Right lobe of liver (tissue), 6 donors: Measurements from ENCODE around the gene CDH4. TPM values are rescaled to one million over a fixed set of nuclear protein-coding genes. Genes with fewer than 3 reads are reported as not detected.

Source experiments
- ATAC-seq, 4 donors: fragments of 200-7000 bp; cut with Tn5 transposase; one replicate each; pipeline ENCODE4 v1.9.1; 2020; ENCODE audit warnings: mild to moderate bottlenecking in 4 of 4, moderate library complexity in 4 of 4
- DNase-seq, 3 donors: peaks; one replicate each; pipeline ENCODE4 v3.0.0-alpha.2; 2020
- H3K27ac ChIP-seq, 3 donors: fragments of 200-600 bp; one replicate each; pipeline ENCODE4 v1.8.0; 2022
- H3K27me3 ChIP-seq, 2 donors: fragments of 200-600 bp; one replicate each; pipeline ENCODE4 v1.8.0; 2022
- H3K36me3 ChIP-seq, 4 donors: fragments of 200-600 bp; sonication (generic) in 1 of 4; one replicate each; pipeline versions ENCODE4 v1.5.1 to v1.8.0; 2017 to 2022; ENCODE audit warnings: control low read depth in 1 of 4
- H3K4me1 ChIP-seq, 4 donors: fragments of 200-600 bp; sonication (generic) in 1 of 4; one replicate each; pipeline versions ENCODE4 v1.5.1 to v1.8.0; 2017 to 2022; ENCODE audit warnings: control low read depth in 1 of 4
- H3K4me3 ChIP-seq, 3 donors: fragments of 200-600 bp; one replicate each; pipeline ENCODE4 v1.8.0; 2022
- H3K9me3 ChIP-seq, 4 donors: fragments of 200-600 bp; sonication (generic) in 1 of 4; one replicate each; pipeline versions ENCODE4 v1.5.1 to v1.8.0; 2017 to 2022; ENCODE audit warnings: control low read depth in 1 of 4
- POLR2A ChIP-seq: fragments of 450-650 bp; IDR thresholded peaks from one replicate; pipeline ENCODE4 v1.6.1; 2017; ENCODE audit warnings: antibody characterized with exemption, mild to moderate bottlenecking
- WGBS: methylation state at CpG from one replicate; pipeline ENCODE4 v1.1.6; 2018; ENCODE audit warnings: low coverage, low lambda C conversion rate; ENCODE audit not compliant: insufficient coverage; ENCODE audit errors: missing lambda C conversion rate; 5-methylcytosine and 5-hydroxymethylcytosine counted together
- intact Hi-C, 2 donors: fragments of 100-400 bp; cut with DNase I; formaldehyde crosslinking; loops; one replicate each; pipeline versions ENCODE4 v1.11.2 to v1.14.1; 2022
- total RNA-seq, 6 experiments: library from RNA; depleted of rRNA in 2 of 6; stranded (reverse); fragments of >200 nt in 2 of 6; fragmentation: NEBNext Ultra II Directional in 3 of 6; extraction: Animal tissue kit (Norgen Biotek cat#: 25700) in 3 of 6; gene quantifications; one replicate each; pipeline versions ENCODE4 v1.1.0 to v1.2.4, GENCODE V29; 2016 to 2023
- TF ChIP-seq, protein P1 (sequence below), 4 donors: fragments of 200-600 bp in 3 of 4; fragments of 450-650 bp in 1 of 4; IDR thresholded peaks; one replicate each; pipeline versions ENCODE4 v1.5.1 to v1.8.0; 2016 to 2022; ENCODE audit warnings: antibody characterized with exemption in 4 of 4, mild to moderate bottlenecking in 2 of 4
- donor health status: DM: no; HTN: yes; CAD: no.
- donor health status: DM: no; HTN: no; CAD: no.
- donor health status: DM: no; HTN: no; CAD: no.
- donor health status: DM: no; HTN: yes; CAD: no.
- donor health status: DM: no; HTN: yes; CAD: no.

Gene CDH4
- total RNA-seq, 6 experiments from 2014 or later = 0.02 to 0.14 (median 0.09) TPM; not detected in 3

DNA sequence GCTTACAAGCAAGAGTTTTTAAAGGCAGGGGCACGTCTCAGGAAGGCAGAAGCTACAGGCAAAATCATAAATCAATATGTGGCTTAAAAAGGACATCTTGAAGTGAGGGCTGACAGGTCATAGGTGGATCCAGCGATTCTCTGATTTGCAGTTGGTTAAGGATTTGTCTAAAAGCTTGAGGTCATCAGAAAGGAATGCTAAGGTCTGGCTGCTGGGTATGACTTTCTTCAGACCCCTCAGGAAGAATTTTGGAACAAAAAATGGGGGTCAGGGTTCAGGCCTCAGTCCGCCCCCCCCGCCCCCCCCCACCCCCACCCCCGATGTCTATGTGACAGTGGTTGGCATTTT, 261.9 kb downstream of the CDH4 start:
- no peaks in the 10 kb centered on the region for H3K4me1 ChIP-seq
- no peak overlapping the region for H3K27ac ChIP-seq
- intact Hi-C loops = no loop called here
- no peak overlapping the region for H3K4me3 ChIP-seq
- TF ChIP-seq POLR2A = no peak
- TF ChIP-seq, protein P1, sequence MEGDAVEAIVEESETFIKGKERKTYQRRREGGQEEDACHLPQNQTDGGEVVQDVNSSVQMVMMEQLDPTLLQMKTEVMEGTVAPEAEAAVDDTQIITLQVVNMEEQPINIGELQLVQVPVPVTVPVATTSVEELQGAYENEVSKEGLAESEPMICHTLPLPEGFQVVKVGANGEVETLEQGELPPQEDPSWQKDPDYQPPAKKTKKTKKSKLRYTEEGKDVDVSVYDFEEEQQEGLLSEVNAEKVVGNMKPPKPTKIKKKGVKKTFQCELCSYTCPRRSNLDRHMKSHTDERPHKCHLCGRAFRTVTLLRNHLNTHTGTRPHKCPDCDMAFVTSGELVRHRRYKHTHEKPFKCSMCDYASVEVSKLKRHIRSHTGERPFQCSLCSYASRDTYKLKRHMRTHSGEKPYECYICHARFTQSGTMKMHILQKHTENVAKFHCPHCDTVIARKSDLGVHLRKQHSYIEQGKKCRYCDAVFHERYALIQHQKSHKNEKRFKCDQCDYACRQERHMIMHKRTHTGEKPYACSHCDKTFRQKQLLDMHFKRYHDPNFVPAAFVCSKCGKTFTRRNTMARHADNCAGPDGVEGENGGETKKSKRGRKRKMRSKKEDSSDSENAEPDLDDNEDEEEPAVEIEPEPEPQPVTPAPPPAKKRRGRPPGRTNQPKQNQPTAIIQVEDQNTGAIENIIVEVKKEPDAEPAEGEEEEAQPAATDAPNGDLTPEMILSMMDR (IDR thresholded peaks at IDR 0.05) = no peak
- H3K9me3 ChIP-seq = no peaks in the 10 kb centered on the region
- H3K27me3 ChIP-seq = no peaks in the 10 kb centered on the region
- no peak for ATAC-seq
- H3K36me3 ChIP-seq = no peaks in the 10 kb centered on the region
- WGBS = 42% methylated on average over 5 of the region's 5 CpGs
- no peak for DNase-seq

- Histone ChIP-seq H3K27ac (no peak overlapping the region), H3K4me3 (no peak overlapping the region), H3K4me1 (no peaks in the 10 kb centered on the region), H3K27me3 (no peaks in the 10 kb centered on the region), H3K36me3 (no peaks in the 10 kb centered on the region), H3K9me3 (no peaks in the 10 kb centered on the region)
- intact Hi-C loops = no loop called here
- TF ChIP-seq, protein P1 (IDR thresholded peaks at IDR 0.05) = no peak
- DNase-seq (no peak), ATAC-seq (no peak)
- 25% methylated on average over 4 of the region's 6 CpGs for WGBS
These were observed 262.3 kb downstream of the CDH4 start for GRCh38 chr20:61514396-61514795.

DNA sequence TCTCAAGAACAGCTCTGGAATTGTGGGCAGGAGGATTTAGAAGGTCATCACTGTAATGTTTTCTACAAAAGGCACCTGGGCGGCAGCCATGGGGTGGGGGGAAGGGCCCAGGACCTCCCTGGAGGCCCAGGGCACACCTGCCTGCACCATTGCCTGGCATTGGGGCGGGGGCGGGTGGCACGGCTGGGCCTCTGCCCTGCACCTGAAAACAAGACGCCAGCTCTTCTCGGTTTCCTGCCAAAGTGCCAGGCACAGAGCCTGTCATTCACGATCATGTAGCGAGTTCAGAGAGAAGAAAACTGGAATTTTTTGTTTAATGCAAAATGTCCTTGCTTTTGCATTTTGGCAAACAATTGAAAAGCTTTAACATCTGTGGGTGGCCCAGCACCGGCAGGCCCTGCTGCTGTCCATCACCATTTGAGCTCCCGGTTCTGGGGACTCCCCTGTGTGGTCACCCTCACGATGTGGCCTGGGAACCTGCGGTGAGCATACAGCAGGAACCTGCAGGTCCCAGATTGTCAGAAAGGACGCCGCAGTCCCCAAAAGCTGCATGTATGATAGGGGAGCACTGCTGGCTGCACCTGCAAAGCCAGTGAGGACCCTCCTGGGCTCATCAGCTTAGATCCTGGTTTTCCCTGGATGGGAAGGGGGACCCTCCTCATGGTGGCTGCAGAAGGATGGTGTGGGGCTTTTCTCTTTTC, 262.9 kb downstream of the CDH4 start:
- Histone ChIP-seq H3K4me3 (no peak overlapping the region), H3K27me3 (no peaks in the 10 kb centered on the region), H3K27ac (no peak overlapping the region), H3K36me3 (no peaks in the 10 kb centered on the region), H3K9me3 (no peaks in the 10 kb centered on the region), H3K4me1 (no peaks in the 10 kb centered on the region)
- DNase-seq (no peak), ATAC-seq (no peak)
- TF ChIP-seq, protein P1 (IDR thresholded peaks at IDR 0.05) = no peak
- TF ChIP-seq POLR2A = no peak
- 64% methylated on average over 5 of the region's 14 CpGs for WGBS
- intact Hi-C loops = no loop called here

DNA sequence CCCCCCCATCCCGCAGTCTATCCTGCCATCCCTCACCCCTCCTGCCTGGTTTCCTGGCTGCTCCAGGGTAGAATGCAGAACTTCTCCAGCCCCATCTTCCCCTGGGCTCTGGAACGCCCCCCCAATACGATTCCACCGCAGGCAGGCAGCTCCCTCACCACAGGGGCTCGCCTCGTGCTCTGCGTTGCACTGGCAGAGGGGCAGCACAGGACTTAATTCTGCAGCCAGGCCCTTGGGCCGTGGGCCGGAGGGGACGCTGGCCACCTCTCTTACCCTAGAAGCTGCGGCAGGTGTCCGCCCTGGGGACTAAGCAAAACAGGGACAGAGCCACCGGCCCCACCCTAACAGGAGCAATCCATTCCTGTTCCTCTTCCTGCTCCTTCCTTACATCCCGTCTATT, 263.9 kb downstream of the CDH4 start:
- no peaks in the 10 kb centered on the region for H3K9me3 ChIP-seq
- intact Hi-C loops = no loop called here
- WGBS = 49% methylated on average over 6 of the region's 14 CpGs
- H3K27ac ChIP-seq = no peak overlapping the region
- H3K27me3 ChIP-seq = no peaks in the 10 kb centered on the region
- no peak overlapping the region for H3K4me3 ChIP-seq
- ATAC-seq = no peak
- TF ChIP-seq POLR2A = no peak
- TF ChIP-seq, protein P1 (IDR thresholded peaks at IDR 0.05) = no peak
- H3K4me1 ChIP-seq = no peaks in the 10 kb centered on the region
- no peaks in the 10 kb centered on the region for H3K36me3 ChIP-seq
- no peak for DNase-seq
